Panc1 (cell line): ENCODE results near the gene GBP3.

Experiments
- CTCF ChIP-seq: fragments of 450-650 bp; IDR thresholded peaks from 2 replicates; pipeline ENCODE4 v1.5.1; 2017; ENCODE audit warnings: mild to moderate bottlenecking
- POLR2AphosphoS5 ChIP-seq: IDR thresholded peaks from 2 replicates; pipeline ENCODE4 v1.6.1; 2012; ENCODE audit warnings: mild to moderate bottlenecking, low read depth, low read length, moderate library complexity
- REST ChIP-seq, 2 experiments: IDR thresholded peaks; 2 replicates each; pipeline ENCODE4 v1.6.1; 2011 to 2012; ENCODE audit warnings: low read depth in 2 of 2, control low read depth in 1 of 2, low read length in 1 of 2, mild to moderate bottlenecking in 1 of 2, moderate library complexity in 1 of 2; ENCODE audit not compliant: insufficient read depth in 1 of 2
- TCF7L2 ChIP-seq: IDR thresholded peaks from 2 replicates; pipeline ENCODE4 v1.6.1; 2011; ENCODE audit warnings: mild to moderate bottlenecking, low read depth, low read length, inconsistent platforms

- TF ChIP-seq CTCF = no peak
- TF ChIP-seq POLR2AphosphoS5 = no peak
- TF ChIP-seq REST (IDR thresholded peaks at IDR 0.05; ENCODE audit: insufficient read depth in 1 of 2, low read depth in 2 of 2, low read length in 1 of 2) = no peak
- TF ChIP-seq TCF7L2 = no peak
These were observed 60.9 kb downstream of the GBP3 start for GRCh38 chr1:88961647-88962275.
